Common myeloid progenitor, CD34-positive (primary cell): Measurements from ENCODE around the gene SNX6.
"Not testable (repeated sequence)": the region's sequence is repeated elsewhere in the genome, so short reads cannot be mapped to it uniquely, and the experiment has no call there.

Experiments used
- CTCF ChIA-PET: fragments of 350-600 bp; sonication (Branson Sonifier 250); formaldehyde crosslinking; loops from one replicate; lab custom pipeline; 2021; ENCODE audit warnings: antibody characterized with exemption; lab: Charles Lee
- POLR2A ChIA-PET: fragments of 350-600 bp; sonication (Branson Sonifier 250); formaldehyde crosslinking; loops from one replicate; lab custom pipeline; 2021; ENCODE audit warnings: antibody characterized with exemption; lab: Charles Lee
- DNase-seq, 3 donors: peaks; one replicate each; pipeline versions ENCODE4 v3.0.0 to v3.0.0-alpha.2; 2013
- H3K27ac ChIP-seq, 2 experiments: 1 replicate in 1 of 2; 2 replicates in 1 of 2; pipeline ENCODE4 v1.7.0; 2013; ENCODE audit warnings: inconsistent platforms in 2 of 2, low read length in 2 of 2, mild to moderate bottlenecking in 2 of 2, low read depth in 1 of 2, moderate library complexity in 1 of 2; ENCODE audit not compliant: severe bottlenecking in 2 of 2, insufficient read depth in 1 of 2, poor library complexity in 1 of 2
- H3K27me3 ChIP-seq, 5 experiments: replicated peaks in 2 of 5; 1 replicate in 3 of 5; 2 replicates in 2 of 5; pipeline versions ENCODE4 v1.6.1 to v1.7.0; 2013; ENCODE audit warnings: low read length in 4 of 5, mild to moderate bottlenecking in 2 of 5, moderate library complexity in 2 of 5, inconsistent platforms in 1 of 5; ENCODE audit not compliant: insufficient read depth in 5 of 5, control insufficient read depth in 4 of 5
- H3K36me3 ChIP-seq, 4 experiments: 1 replicate in 2 of 4; 2 replicates in 2 of 4; pipeline versions ENCODE4 v1.6.1 to v1.7.0; 2013; ENCODE audit warnings: low read length in 3 of 4, control low read depth in 1 of 4, mild to moderate bottlenecking in 1 of 4; ENCODE audit not compliant: control insufficient read depth in 4 of 4, insufficient read depth in 4 of 4
- H3K4me1 ChIP-seq, 4 experiments: 1 replicate in 3 of 4; 2 replicates in 1 of 4; pipeline versions ENCODE4 v1.6.1 to v1.7.1; 2013; ENCODE audit warnings: low read length in 3 of 4, mild to moderate bottlenecking in 3 of 4, control low read depth in 1 of 4, inconsistent platforms in 1 of 4, moderate library complexity in 1 of 4; ENCODE audit not compliant: control insufficient read depth in 4 of 4, insufficient read depth in 4 of 4; ENCODE audit errors: control extremely low read depth in 1 of 4
- H3K4me3 ChIP-seq, 7 experiments: 1 replicate in 4 of 7; 2 replicates in 3 of 7; pipeline versions ENCODE4 v1.5.1 to v1.7.0; 2013; ENCODE audit warnings: mild to moderate bottlenecking in 7 of 7, low read length in 6 of 7, moderate library complexity in 6 of 7, inconsistent platforms in 2 of 7, low read depth in 2 of 7, control low read depth in 1 of 7; ENCODE audit not compliant: insufficient read depth in 4 of 7, control insufficient read depth in 1 of 7; ENCODE audit errors: extremely low read depth in 1 of 7
- H3K9me3 ChIP-seq, 5 experiments: 1 replicate in 4 of 5; 2 replicates in 1 of 5; pipeline versions ENCODE4 v1.6.1 to v1.7.1; 2013; ENCODE audit warnings: low read length in 4 of 5, mild to moderate bottlenecking in 2 of 5, inconsistent platforms in 1 of 5, low read depth in 1 of 5, moderate library complexity in 1 of 5; ENCODE audit not compliant: control insufficient read depth in 4 of 5, insufficient read depth in 2 of 5; ENCODE audit errors: control extremely low read depth in 1 of 5
- WGBS: methylation state at CpG from one replicate; pipeline ENCODE4 v1.1.5; 2013; ENCODE audit not compliant: insufficient coverage; 5-methylcytosine and 5-hydroxymethylcytosine counted together

Gene SNX6

DNA sequence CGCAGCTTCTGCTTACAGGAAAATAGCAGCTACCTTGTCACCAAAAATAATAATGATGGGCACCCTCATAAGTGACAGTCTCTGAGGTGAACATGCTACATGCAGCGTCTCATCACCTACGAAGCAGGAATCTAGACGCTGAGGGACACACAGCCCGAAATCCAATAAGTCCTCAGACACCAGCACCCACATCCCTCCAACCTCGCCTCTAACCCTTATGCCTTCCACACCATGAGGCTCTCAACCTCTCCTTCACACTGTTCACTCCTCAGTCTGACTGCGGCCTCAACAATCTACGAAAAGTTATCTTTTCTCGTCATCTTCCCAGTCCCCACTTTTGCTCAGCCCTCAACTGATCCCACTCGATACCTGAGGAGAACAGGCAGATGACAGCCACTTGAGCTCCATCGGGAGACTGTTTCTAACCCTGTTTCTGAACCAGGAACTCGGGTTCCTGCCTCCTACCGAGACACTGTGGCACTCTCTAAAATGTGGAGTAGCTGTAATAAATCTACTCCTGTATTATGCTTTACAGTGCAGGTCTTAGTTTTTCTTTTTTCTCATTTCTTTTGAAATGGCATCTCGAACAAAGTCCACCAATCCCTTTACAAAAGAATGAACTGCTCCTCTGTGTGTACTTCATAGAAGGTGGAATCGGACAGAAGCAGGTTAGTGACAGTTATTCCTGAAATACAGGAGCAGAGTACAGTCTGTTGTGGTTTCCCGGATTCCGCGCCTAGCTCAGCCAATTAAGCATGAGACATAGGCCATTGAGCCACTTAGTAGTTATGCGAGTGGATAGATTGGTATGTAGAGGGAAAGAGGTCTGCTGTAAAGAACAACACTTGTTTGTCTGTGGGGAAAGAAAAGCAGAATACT lies 89.5 kb downstream of the SNX6 start:
- 94% methylated on average over 11 of the region's 19 CpGs for whole genome bisulfite sequencing
- POLR2A ChIA-PET, H3K9me3 ChIP-seq, CTCF ChIA-PET, H3K27me3 ChIP-seq, DNase-seq: not testable (repeated sequence)
- Histone ChIP-seq H3K4me3 (peak overlapping the region in 6 of 7 experiments; percentile 30 to 99 (median 99)), H3K27ac (peak overlapping the region; percentile 96 to 98), H3K4me1 (peaks cover 10 to 24% (median 17%) of the 10 kb centered on the region in 4 experiments), H3K36me3 (peaks cover 0 to 12% (median 5%) of the 10 kb centered on the region in 4 experiments)

DNA sequence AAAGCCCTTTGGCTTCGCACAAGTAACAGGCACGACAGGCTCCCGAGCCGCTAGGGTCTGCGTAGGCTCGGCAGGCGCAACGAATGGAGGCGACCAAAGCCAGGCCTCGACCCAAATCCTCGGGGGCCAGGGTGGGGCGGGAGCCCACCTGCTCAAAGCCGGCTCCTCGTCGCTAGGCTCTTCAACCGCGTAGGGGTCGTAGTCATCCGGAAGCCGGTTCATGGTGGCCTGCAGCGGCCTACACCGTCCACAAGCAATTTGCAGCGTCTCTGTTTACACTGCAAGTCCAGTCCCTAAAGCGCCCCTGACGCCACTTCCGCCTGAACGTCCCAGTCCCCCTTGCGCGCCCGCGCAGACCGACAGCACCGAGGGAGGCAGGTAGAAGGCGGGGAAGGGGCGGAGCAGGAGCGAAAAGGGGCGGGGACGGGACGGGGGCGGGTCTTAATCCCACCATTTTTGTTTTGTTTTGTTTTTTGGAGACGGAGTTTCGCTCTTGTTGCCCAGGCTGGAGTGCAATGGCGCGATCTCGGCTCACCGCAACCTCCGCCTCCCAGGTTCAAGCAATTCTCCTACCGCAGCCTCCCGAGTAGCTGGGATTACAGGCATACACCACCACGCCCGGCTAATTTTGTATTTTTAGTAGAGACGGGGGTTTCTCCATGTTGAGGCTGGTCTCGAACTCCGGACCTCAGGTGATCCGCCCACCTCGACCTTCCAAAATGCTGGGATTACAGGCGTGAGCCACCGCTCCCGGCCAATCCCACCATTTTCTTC lies 90.4 kb downstream of the SNX6 start, which contains the start of gene EAPP:
EAPP (minus strand) TSS at position 295 of the 774 bp plus-strand sequence; CDS start at position 222, 73 bp downstream.
- peaks cover 0 to 13% (median 5%) of the 10 kb centered on the region in 4 experiments for H3K36me3 ChIP-seq
- H3K4me3 ChIP-seq = peak within 1 kb of the TSS; percentile 71 to 99 (median 99)
- H3K9me3 ChIP-seq = no peaks in the 10 kb centered on the region
- H3K27ac ChIP-seq = peak within 1 kb of the TSS; percentile 96 to 98
- CTCF ChIA-PET = no interaction called here
- 3% methylated on average over 35 of the region's 59 CpGs for WGBS
- POLR2A ChIA-PET = no interaction called here
- no peaks in the 10 kb centered on the region for H3K27me3 ChIP-seq
- DNase-seq = peak; percentile 97 to 99 (median 98)
- peaks cover 10 to 24% (median 17%) of the 10 kb centered on the region in 4 experiments for H3K4me1 ChIP-seq

DNA sequence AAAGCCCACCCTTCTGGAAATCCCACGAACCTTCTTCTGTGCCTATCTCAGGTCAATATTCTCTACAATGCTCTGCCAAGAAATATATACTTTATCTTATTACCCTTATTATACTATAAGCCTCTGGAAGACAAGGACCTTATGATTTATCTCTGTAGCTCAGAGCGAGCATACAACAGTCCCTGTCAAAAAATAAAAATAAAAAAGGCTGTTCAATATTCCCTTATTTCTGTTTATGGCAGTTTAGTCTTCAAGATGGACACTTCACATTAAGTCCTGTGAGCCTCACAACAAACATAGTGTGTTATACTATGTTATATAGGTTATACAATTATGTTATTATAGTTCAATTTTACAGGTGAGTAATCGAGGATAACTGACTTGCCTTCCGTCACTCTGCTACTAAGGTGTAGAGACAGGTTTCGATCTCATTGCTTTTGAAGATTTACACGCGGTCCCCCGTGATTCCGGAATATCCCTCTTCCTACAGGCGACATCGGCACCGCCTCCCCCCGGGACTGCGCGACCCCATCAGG lies 91.0 kb downstream of the SNX6 start:
- 0% methylated on average over 10 of the region's 15 CpGs for WGBS
- H3K4me3 ChIP-seq = peak overlapping the region; percentile 71 to 99 (median 99)
- DNase-seq = no peak
- peak overlapping the region; percentile 96 to 98 for H3K27ac ChIP-seq
- CTCF ChIA-PET = interaction anchor here (1.0 kb wide), 1 partner anchor 208 kb away, joined by 3 read pairs; no protein-coding TSS in a partner anchor
- peaks cover 0 to 18% (median 7%) of the 10 kb centered on the region in 4 experiments for H3K36me3 ChIP-seq
- H3K9me3 ChIP-seq = no peaks in the 10 kb centered on the region
- peaks cover 10 to 24% (median 17%) of the 10 kb centered on the region in 4 experiments for H3K4me1 ChIP-seq
- no peaks in the 10 kb centered on the region for H3K27me3 ChIP-seq
- POLR2A ChIA-PET = no interaction called here

DNA sequence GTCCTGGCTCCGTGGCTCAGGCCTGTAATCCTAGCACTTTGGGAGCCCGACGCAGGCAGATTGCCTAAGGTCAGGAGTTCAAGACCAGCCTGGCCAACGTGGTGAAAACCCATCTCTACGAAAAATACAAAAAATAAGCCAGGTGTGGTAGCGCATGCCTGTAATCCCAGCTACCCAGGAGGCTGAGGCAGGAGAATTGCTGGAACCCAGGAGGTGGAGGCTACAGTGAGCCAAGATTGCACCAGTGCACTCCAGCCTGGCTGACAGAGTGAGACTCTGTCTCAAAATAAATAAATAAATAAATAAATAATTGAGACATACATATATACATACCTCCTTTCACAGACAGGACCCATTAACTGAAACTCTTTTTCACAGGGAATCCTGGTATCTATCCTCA lies 91.9 kb downstream of the SNX6 start:
- peak overlapping the region in 1 of 2 experiments; percentile 98 for H3K27ac ChIP-seq
- H3K36me3 ChIP-seq = peaks cover 6 to 25% (median 12%) of the 10 kb centered on the region in 4 experiments
- peaks cover 10 to 24% (median 17%) of the 10 kb centered on the region in 4 experiments for H3K4me1 ChIP-seq
- POLR2A ChIA-PET, DNase-seq, H3K27me3 ChIP-seq, H3K9me3 ChIP-seq: not testable (repeated sequence)
- H3K4me3 ChIP-seq = peak overlapping the region in 6 of 7 experiments; percentile 96 to 99 (median 99)
- 97% methylated on average over 4 of the region's 6 CpGs for WGBS
- CTCF ChIA-PET = interaction anchor here (1.0 kb wide), 1 partner anchor 207 kb away, joined by 3 read pairs; no protein-coding TSS in a partner anchor

DNA sequence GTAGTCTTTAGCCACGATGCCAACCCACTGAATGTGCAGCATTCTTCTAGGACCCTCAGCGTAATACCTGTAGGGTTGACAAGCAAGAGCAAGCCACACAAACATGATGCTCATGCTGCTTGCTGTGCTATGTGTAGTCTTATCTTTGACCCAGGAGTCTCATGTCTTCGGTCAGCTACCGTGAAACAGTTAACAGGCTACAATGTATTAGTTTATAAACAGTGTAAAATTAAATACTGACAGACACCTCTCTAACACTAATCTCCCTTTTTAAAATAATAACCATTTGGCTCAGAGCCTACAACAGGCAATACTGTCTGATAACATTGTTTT lies 92.3 kb downstream of the SNX6 start:
- peak overlapping the region in 1 of 7 experiments; percentile 99 for H3K4me3 ChIP-seq
- H3K36me3 ChIP-seq = peaks cover 6 to 30% (median 13%) of the 10 kb centered on the region in 4 experiments
- H3K27me3 ChIP-seq = no peaks in the 10 kb centered on the region
- CTCF ChIA-PET = no interaction called here
- POLR2A ChIA-PET = no interaction called here
- peaks cover 10 to 24% (median 17%) of the 10 kb centered on the region in 4 experiments for H3K4me1 ChIP-seq
- DNase-seq = no peak
- 87% methylated on average over 2 of the region's 4 CpGs for WGBS
- H3K9me3 ChIP-seq = no peaks in the 10 kb centered on the region
- peak overlapping the region in 1 of 2 experiments; percentile 98 for H3K27ac ChIP-seq

DNA sequence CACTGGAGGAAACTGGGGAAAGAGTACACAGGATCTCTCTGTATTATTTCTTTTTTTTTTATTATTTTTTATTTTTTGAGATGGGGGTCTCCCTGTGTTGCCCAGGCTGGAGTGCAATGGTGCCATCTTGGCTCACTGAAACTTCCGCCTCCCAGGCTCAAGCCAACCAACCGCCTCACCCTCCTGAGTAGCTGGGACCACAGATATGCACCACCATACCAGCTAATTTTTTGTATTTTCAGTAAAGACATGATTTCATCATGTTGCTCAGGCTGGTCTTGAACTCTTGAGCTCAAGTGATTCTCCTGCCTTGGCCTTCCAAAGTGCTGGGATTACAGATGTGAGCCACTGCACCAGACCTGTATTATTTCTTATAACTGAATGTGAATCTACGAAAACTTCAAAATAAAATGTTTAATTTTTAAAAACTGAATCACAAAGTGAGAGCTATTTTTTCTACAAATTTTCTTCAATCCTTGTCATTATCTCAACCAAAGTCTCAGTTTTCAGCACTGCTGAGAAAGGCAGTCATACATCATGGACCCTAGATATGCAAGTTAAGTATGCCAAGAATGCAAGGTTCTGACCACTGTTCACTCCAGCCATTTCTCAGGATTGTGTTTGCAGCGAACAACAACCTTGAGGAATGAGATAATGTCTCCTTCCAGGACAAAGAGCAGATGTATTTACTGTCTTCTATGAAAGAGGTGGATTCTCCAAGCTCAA lies 92.8 kb downstream of the SNX6 start:
- Histone ChIP-seq H3K9me3 (no peaks in the 10 kb centered on the region), H3K36me3 (peaks cover 8 to 35% (median 15%) of the 10 kb centered on the region in 4 experiments), H3K4me3 (no peak overlapping the region), H3K4me1 (peaks cover 10 to 24% (median 17%) of the 10 kb centered on the region in 4 experiments), H3K27ac (no peak overlapping the region), H3K27me3 (no peaks in the 10 kb centered on the region)
- no peak for DNase-seq
- POLR2A ChIA-PET = no interaction called here
- CTCF ChIA-PET = interaction anchor here (2.1 kb wide), 1 partner anchor 13 kb away, joined by 6 read pairs; no protein-coding TSS in a partner anchor
- 100% methylated on average over 3 of the region's 4 CpGs for WGBS
